Muscle of leg (tissue), 16 donors: Measurements from ENCODE around the gene CYP4F22. TPM values are rescaled to one million over a fixed set of nuclear protein-coding genes. Genes with fewer than 3 reads are reported as not detected.
A peak's percentile ranks its signal among the peaks of the same experiment; 100 is the strongest.

Source experiments
- DNase-seq: peaks from one replicate; pipeline ENCODE4 v3.0.0; 2013
- H3K27ac ChIP-seq: one replicate; pipeline ENCODE4 v1.5.1; 2013; ENCODE audit warnings: mild to moderate bottlenecking, low read length, control low read depth
- H3K27me3 ChIP-seq: one replicate; pipeline ENCODE4 v1.6.1; 2013; ENCODE audit warnings: low read length; ENCODE audit not compliant: control insufficient read depth, insufficient read depth
- H3K36me3 ChIP-seq: one replicate; pipeline ENCODE4 v1.6.1; 2013; ENCODE audit warnings: low read length; ENCODE audit not compliant: control insufficient read depth, insufficient read depth
- H3K4me1 ChIP-seq: one replicate; pipeline ENCODE4 v1.6.1; 2013; ENCODE audit warnings: low read length; ENCODE audit not compliant: control insufficient read depth, insufficient read depth
- H3K4me3 ChIP-seq: one replicate; pipeline ENCODE4 v1.5.1; 2013; ENCODE audit warnings: low read length, control low read depth
- H3K9me3 ChIP-seq: replicated peaks from 2 replicates; pipeline ENCODE4 v1.6.1; 2013; ENCODE audit warnings: low read depth, low read length; ENCODE audit not compliant: control insufficient read depth
- WGBS: methylation state at CpG from one replicate; pipeline ENCODE4 v1.1.5; 2013; ENCODE audit warnings: missing lambda C conversion rate; ENCODE audit not compliant: insufficient coverage; 5-methylcytosine and 5-hydroxymethylcytosine counted together
- long read RNA-seq, 11 donors: transcript quantifications; one replicate each; lab custom pipeline, GENCODE V29; 2026
- polyA plus RNA-seq, 8 donors: library from polyadenylated mRNA; unstranded; fragments of 120-200 nt; gene quantifications; one replicate each; pipeline versions ENCODE4 v1.2.1 to v1.2.3, GENCODE V29; 2013; ENCODE audit warnings: inconsistent platforms in 1 of 8, low replicate concordance in 1 of 8; ENCODE audit not compliant: insufficient read length in 8 of 8, insufficient read depth in 1 of 8
- total RNA-seq: library from RNA; stranded (reverse); fragments of 120-200 nt; gene quantifications from one replicate; pipeline ENCODE4 v1.2.4, GENCODE V29; 2013

CYP4F22 gene
- total RNA-seq (not detected), polyA plus RNA-seq (under 1 TPM in 2 of 8 donors, not detected in 6; 0.11 to 0.44 TPM)
- long read RNA-seq, donor 1 = 0 reads
- long read RNA-seq, donor 2 = 0 reads
- long read RNA-seq, donor 3 = 0 reads
- long read RNA-seq, donor 4 = 0 reads
- long read RNA-seq, donor 5 = 0 reads
- long read RNA-seq, donor 6 = 0 reads
- long read RNA-seq, donor 7 = 0 reads
- long read RNA-seq, donor 8 = 0 reads
- long read RNA-seq, donor 9 = 0 reads
- long read RNA-seq, donor 10 = 0 reads
- long read RNA-seq, donor 11 = 0 reads

GRCh38 chr19:15508035-15508710, at the start of gene CYP4F22:
Gene CYP4F22, plus strand, starts transcription at chr19:15508525. Its CDS starts 16,812 bp downstream, at chr19:15525337.
- Histone ChIP-seq H3K4me3 (no peak within 1 kb of the TSS), H3K9me3 (no peaks in the 10 kb centered on the region), H3K4me1 (peaks cover 5% of the 10 kb centered on the region), H3K27me3 (peaks cover 40% of the 10 kb centered on the region), H3K36me3 (no peaks in the 10 kb centered on the region), H3K27ac (no peak within 1 kb of the TSS)
- 3% methylated on average over 47 of the region's 52 CpGs for WGBS
- no peak for DNase-seq

DNA sequence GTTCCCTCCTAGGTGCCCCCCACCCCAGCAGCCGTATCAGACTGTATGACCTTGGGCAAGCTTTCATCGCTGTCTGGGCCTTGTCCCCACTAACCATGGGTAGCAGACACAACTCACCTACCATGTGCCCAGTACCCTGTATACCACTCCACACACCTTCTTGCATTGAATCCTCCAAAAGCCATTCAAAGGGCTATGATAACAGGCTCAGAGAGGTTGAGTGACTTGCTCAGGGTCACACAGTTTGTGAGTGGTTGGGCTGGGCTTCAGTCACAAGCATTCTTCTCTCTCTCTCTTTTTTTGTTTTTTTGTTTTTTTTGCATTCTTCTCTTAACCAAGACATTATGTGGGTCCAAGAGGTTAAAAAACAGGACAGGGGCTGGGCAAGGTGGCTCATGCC, 46.6 kb upstream of the CYP4F22 start:
- peaks cover 9% of the 10 kb centered on the region for H3K4me1 ChIP-seq
- no peaks in the 10 kb centered on the region for H3K9me3 ChIP-seq
- H3K4me3 ChIP-seq = no peak overlapping the region
- no peak overlapping the region for H3K27ac ChIP-seq
- no peak for DNase-seq
- no peaks in the 10 kb centered on the region for H3K36me3 ChIP-seq
- H3K27me3 ChIP-seq = peaks cover 48% of the 10 kb centered on the region
- 80% methylated on average over 2 of the region's 2 CpGs for WGBS

DNA sequence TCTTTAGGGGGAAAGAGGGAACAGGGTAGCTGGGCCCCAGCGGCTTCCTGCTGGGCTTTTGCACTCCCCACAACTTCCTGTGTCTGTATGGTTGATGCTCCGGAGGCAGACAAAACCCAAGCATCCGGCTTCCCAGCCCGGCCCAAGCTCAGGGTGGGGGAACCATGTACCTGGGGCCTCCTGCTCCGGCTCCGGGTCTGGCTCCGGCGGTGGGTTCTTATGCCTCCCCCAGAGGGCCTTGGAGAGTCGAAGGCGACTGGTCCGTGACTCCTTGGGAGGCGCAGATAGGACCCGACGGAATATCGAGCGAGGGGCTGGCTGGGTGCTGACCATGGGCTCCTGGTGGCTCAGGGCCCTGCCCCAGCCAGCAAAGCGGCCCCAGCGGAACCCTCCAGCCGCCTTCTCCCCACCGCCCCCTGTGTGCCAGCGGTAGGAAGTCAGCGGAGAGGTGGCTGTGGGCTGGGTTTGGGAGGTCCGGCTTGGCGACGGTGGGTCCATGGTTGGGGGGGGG, 44.4 kb upstream of the CYP4F22 start:
- no peak overlapping the region for H3K27ac ChIP-seq
- WGBS = 32% methylated on average over 11 of the region's 25 CpGs
- H3K4me1 ChIP-seq = no peaks in the 10 kb centered on the region
- peaks cover 40% of the 10 kb centered on the region for H3K27me3 ChIP-seq
- no peaks in the 10 kb centered on the region for H3K9me3 ChIP-seq
- H3K4me3 ChIP-seq = peak overlapping the region; percentile 19
- no peaks in the 10 kb centered on the region for H3K36me3 ChIP-seq
- DNase-seq = no peak

- WGBS = 10% methylated on average over 4 of the region's 17 CpGs
- Histone ChIP-seq H3K27me3 (peaks cover 47% of the 10 kb centered on the region), H3K4me3 (peak within 1 kb of the TSS; percentile 19)
Observed at GRCh38 chr19:15464394-15465385, 43.6 kb upstream of the CYP4F22 start, which contains the start of gene RASAL3. Gene RASAL3, minus strand, starts transcription at chr19:15464544. Its CDS starts 186 bp downstream, at chr19:15464358.

GRCh38 chr19:15466851-15467733, 41.2 kb upstream of the CYP4F22 start:
- no peaks in the 10 kb centered on the region for H3K9me3 ChIP-seq
- H3K27ac ChIP-seq = no peak overlapping the region
- H3K27me3 ChIP-seq = peaks cover 55% of the 10 kb centered on the region
- no peaks in the 10 kb centered on the region for H3K36me3 ChIP-seq
- WGBS = 44% methylated on average over 7 of the region's 8 CpGs
- no peak overlapping the region for H3K4me3 ChIP-seq
- no peak for DNase-seq
- H3K4me1 ChIP-seq = peaks cover 3% of the 10 kb centered on the region

More at GRCh38 chr19:15464394-15465385, 43.6 kb upstream of the CYP4F22 start, which contains the start of gene RASAL3:
- Histone ChIP-seq H3K4me1 (peaks cover under 1% of the 10 kb centered on the region), H3K27ac (no peak within 1 kb of the TSS), H3K9me3 (no peaks in the 10 kb centered on the region), H3K36me3 (no peaks in the 10 kb centered on the region)
- no peak for DNase-seq

GRCh38 chr19:15467734-15468214, 40.6 kb upstream of the CYP4F22 start:
- WGBS = 69% methylated on average over 5 of the region's 6 CpGs
- DNase-seq = no peak
- Histone ChIP-seq H3K4me1 (peaks cover 3% of the 10 kb centered on the region), H3K27me3 (peaks cover 55% of the 10 kb centered on the region), H3K27ac (no peak overlapping the region), H3K9me3 (peaks cover under 1% of the 10 kb centered on the region), H3K36me3 (no peaks in the 10 kb centered on the region), H3K4me3 (no peak overlapping the region)

DNA sequence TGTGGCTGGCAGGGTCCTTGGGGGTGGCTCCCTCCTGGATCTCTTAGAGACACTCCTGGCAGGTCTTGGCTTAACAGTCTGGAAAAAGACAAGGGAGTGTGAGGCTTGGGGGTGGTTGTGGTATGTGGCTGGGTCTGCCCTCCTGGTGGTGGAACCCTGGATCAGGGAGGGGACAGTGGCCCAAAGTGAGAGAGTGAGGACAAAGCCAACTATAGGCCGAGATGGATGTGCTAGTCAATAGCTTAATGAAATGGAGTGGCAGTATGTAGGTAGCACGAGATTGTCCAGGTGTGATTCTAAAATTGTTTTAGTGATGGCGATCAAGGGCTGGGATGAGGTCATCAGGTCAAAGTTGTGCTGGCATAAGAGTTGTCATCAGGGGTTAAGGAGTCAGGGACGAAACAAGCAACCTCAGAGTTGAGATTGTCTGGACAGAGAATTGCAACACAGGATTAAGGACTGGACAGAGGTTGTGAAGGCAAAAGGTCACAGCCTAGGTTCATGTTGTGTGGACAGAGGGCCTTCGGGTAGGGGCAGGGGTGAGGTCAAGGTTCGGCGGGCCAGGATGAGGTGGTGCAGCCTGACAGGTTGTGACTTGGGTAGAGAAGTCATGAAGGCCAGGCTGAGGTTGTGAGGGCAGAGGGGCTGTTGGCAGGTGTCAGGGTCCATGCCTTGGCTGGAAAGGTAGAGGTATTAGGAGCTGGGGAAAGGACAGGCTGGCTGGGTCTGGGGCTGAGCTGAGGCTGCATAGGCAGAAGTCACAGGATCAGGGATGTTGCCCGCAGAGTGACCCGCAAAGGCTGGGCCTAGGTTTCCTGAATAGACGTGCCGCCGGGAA, 39.4 kb upstream of the CYP4F22 start:
- peaks cover 3% of the 10 kb centered on the region for H3K9me3 ChIP-seq
- no peaks in the 10 kb centered on the region for H3K36me3 ChIP-seq
- peaks cover 3% of the 10 kb centered on the region for H3K4me1 ChIP-seq
- H3K4me3 ChIP-seq = no peak overlapping the region
- DNase-seq = no peak
- WGBS = 51% methylated on average over 12 of the region's 12 CpGs
- H3K27ac ChIP-seq = no peak overlapping the region
- H3K27me3 ChIP-seq = peaks cover 50% of the 10 kb centered on the region

DNA sequence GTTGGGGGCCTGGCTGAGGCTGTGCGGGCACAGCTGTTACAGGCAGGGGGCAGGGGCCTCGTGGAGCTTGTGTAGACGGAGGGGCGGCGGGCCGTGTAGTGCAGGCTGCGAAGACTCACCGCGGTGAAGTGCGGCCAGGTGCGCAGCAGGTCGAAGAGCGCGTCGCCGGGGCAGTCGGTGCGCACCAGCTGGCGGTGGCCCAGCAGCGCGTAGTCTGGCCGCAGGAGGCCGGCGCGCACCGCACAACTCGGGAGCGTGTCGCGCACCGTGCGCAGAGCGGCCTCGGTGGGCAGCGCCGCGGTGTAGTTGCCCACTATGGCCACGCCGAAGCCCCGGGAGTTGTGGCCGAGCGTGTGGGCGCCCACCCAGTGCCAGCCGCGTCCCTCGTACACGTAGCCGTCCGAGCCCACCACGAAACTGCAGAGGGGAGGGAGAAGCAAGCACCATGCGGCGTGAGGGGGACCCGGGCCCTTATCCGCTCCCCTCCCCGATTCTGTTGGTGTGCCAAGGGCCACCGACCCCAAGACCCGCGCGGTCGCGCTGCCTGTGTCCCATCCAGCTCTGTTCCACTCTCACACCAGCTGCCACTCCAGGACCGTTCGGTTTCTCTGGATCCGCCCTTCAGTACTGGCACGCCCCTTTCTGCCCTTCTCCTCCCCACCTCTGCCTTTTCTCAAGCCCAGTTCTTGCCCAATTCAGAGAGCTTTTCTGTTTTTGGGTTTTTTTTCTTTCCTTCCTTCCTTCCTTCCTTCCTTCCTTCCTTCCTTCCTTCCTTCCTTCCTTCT, 38.6 kb upstream of the CYP4F22 start:
- WGBS = 2% methylated on average over 54 of the region's 65 CpGs
- H3K4me3 ChIP-seq = peak overlapping the region; percentile 22
- H3K4me1 ChIP-seq = peaks cover 3% of the 10 kb centered on the region
- H3K27me3 ChIP-seq = peaks cover 43% of the 10 kb centered on the region
- H3K9me3 ChIP-seq = peaks cover 3% of the 10 kb centered on the region
- no peaks in the 10 kb centered on the region for H3K36me3 ChIP-seq
- DNase-seq = no peak
- H3K27ac ChIP-seq = no peak overlapping the region
